ENCODE measurements around the gene THBS1.

Gene THBS1

DNA sequence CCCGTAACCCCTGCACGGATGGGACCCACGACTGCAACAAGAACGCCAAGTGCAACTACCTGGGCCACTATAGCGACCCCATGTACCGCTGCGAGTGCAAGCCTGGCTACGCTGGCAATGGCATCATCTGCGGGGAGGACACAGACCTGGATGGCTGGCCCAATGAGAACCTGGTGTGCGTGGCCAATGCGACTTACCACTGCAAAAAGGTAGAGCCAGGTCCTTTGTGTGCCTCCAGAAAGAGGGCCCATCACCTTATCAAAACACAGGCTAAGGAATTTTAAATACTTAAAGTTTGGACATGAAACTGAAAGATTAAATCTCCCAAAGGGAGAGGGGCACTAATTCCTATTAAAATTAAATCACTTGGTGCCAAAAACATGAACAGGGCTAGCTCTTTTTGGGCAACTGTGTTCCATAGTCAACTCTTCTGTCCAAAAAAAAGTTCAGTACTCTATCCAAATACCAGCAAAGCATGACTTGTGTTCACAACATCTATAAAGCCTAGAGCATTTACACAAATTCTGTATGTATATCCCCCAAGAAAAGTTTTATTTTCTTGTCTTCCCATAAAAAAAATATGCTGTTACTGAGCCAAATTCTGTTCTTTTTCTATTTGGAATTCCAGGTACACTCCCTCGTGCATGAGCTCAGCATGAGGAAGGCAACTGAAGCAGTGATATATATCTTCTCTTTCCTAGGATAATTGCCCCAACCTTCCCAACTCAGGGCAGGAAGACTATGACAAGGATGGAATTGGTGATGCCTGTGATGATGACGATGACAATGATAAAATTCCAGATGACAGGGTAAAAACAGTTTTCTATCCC is 9.2 kb downstream of the THBS1 start:
- DNase-seq = no peak

DNA sequence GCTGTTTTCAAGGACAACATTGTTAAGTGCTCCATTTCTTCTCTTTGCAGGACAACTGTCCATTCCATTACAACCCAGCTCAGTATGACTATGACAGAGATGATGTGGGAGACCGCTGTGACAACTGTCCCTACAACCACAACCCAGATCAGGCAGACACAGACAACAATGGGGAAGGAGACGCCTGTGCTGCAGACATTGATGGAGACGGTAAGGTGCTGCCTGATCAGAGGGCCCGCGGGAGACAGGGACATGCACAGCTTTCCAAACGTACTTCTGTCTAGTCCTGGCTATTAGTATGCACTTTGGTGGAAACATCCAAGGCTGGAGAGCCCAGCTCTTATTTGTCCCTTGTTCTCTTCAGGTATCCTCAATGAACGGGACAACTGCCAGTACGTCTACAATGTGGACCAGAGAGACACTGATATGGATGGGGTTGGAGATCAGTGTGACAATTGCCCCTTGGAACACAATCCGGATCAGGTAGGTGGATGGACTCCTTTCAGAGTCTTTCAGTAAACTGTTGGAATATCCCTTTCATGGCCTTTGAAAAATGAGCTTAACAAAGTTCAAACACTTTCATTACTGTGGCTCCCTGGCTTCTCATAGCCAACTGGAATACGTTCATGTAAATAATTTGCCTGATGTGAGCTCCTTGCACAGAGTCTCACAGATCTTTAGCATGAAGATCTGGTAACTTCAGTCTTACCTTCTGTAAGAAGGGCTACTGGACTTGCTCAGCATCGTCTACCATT is 10.4 kb downstream of the THBS1 start:
- DNase-seq = no peak

DNA sequence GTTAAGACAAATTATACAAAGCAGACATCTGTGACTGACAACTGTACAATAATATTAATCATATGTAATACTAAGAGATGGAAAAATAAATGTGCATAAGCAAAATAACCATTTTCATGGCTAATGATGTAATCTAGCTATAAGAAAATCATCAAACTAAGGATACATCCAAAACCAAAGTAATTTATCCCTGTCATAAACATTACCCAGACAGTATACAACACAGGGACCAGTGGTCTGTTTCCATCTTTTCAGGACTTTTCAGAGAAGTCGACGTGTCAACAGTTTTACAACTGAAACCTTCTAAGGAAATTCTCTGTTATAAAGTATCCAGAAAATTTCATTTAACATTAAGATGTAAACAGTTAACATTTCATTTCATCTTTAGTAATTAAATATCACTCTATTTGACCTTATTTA is 11.0 kb downstream of the THBS1 start:
- DNase-seq = no peak

DNA sequence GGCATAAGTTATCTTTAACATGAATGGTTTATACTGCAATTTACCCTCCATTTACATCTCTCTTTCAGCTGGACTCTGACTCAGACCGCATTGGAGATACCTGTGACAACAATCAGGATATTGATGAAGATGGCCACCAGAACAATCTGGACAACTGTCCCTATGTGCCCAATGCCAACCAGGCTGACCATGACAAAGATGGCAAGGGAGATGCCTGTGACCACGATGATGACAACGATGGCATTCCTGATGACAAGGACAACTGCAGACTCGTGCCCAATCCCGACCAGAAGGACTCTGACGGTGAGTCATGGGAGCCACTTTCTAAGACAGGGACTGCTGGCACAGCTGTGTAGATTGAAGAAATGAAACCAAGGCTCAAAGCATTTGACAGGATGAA is 11.6 kb downstream of the THBS1 start:
- DNase-seq = no peak

DNA sequence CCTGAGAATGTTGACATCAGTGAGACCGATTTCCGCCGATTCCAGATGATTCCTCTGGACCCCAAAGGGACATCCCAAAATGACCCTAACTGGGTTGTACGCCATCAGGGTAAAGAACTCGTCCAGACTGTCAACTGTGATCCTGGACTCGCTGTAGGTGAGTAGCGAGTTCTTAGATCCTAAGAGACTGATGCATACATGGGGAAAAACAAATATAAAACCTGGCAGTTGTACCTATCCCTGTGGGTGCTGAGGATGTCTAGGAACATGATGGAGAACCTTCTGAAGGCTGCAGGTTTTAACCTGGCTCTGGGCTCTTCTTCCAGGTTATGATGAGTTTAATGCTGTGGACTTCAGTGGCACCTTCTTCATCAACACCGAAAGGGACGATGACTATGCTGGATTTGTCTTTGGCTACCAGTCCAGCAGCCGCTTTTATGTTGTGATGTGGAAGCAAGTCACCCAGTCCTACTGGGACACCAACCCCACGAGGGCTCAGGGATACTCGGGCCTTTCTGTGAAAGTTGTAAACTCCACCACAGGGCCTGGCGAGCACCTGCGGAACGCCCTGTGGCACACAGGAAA is 12.3 kb downstream of the THBS1 start:
- no peak for DNase-seq

DNA sequence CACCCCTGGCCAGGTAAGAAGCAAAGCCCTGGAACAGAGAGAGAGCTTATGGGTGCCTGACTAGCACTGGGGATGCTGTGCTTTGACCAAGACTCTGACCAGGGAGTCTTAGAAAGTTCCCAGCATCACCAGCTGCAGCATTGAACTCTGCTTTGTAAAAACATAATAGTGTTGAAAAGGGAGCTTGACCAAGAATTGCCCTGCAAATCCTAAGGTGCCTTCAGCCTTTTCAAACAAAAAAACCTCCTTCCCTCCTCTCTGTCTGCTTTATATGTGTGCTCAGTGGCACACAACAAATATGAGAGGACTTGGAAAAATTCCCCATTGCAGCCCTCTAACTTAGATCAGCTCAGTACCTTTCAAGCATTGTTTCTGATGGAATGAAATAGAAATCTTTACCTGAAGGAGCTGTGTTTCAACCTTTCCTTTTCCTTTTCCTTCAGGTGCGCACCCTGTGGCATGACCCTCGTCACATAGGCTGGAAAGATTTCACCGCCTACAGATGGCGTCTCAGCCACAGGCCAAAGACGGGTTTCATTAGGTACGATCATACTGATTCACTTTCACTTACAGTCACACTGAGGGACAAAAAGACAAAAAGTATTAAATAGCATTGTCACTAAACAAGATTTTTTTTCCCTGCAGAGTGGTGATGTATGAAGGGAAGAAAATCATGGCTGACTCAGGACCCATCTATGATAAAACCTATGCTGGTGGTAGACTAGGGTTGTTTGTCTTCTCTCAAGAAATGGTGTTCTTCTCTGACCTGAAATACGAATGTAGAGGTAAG is 13.0 kb downstream of the THBS1 start:
- DNase-seq = no peak

DNA sequence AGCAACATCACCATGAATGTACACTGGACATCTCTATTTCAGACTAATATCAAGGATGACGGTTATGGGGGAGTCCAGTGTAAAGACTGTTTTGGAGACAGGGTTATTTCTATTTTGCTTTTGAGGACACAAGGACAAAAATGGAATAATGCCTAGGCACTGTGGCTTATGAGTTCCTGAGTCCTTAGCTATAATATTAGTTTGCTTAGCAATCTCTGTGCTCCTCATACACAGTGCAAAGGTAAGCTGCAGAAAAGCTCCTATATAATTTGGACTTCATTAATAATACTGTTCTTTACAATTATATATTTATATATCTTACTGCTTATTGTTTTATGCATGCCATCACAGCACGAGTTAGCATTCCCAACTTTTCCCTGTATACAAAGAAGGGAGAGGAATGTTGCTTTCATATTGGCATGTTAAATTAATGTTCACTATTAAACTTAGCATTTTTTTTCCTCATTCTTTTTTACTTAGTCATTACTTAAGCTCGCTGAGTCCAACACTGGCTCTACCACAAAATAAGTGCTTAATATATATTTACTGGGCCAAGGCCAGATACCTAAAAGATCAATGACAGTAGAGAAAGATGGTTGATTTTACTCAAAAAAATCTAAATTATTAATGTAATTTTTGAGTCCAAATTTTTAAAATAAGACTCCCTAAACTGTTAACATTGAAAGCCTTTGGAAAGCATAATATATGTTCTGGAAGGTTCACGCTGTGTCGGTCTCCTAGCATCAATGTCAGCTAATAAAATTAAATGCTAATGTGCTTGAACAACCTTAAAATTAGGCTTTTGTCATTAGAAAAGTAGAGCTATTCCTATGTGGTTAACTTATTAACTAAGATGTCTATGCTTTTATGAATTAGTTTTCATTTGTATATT is 13.8 kb downstream of the THBS1 start:
- DNase-seq = no peak

DNA sequence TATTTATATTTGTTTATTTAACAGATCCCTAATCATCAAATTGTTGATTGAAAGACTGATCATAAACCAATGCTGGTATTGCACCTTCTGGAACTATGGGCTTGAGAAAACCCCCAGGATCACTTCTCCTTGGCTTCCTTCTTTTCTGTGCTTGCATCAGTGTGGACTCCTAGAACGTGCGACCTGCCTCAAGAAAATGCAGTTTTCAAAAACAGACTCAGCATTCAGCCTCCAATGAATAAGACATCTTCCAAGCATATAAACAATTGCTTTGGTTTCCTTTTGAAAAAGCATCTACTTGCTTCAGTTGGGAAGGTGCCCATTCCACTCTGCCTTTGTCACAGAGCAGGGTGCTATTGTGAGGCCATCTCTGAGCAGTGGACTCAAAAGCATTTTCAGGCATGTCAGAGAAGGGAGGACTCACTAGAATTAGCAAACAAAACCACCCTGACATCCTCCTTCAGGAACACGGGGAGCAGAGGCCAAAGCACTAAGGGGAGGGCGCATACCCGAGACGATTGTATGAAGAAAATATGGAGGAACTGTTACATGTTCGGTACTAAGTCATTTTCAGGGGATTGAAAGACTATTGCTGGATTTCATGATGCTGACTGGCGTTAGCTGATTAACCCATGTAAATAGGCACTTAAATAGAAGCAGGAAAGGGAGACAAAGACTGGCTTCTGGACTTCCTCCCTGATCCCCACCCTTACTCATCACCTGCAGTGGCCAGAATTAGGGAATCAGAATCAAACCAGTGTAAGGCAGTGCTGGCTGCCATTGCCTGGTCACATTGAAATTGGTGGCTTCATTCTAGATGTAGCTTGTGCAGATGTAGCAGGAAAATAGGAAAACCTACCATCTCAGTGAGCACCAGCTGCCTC is 14.7 kb downstream of the THBS1 start:
- DNase-seq = no peak

DNA sequence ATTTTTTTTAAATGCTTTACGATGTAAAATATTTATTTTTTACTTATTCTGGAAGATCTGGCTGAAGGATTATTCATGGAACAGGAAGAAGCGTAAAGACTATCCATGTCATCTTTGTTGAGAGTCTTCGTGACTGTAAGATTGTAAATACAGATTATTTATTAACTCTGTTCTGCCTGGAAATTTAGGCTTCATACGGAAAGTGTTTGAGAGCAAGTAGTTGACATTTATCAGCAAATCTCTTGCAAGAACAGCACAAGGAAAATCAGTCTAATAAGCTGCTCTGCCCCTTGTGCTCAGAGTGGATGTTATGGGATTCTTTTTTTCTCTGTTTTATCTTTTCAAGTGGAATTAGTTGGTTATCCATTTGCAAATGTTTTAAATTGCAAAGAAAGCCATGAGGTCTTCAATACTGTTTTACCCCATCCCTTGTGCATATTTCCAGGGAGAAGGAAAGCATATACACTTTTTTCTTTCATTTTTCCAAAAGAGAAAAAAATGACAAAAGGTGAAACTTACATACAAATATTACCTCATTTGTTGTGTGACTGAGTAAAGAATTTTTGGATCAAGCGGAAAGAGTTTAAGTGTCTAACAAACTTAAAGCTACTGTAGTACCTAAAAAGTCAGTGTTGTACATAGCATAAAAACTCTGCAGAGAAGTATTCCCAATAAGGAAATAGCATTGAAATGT is 15.6 kb downstream of the THBS1 start:
- DNase-seq = no peak

DNA sequence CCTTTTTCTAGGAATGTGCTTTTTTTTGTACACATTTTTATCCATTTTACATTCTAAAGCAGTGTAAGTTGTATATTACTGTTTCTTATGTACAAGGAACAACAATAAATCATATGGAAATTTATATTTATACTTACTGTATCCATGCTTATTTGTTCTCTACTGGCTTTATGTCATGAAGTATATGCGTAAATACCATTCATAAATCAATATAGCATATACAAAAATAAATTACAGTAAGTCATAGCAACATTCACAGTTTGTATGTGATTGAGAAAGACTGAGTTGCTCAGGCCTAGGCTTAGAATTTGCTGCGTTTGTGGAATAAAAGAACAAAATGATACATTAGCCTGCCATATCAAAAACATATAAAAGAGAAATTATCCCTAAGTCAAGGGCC is 16.5 kb downstream of the THBS1 start:
- no peak for DNase-seq

DNA sequence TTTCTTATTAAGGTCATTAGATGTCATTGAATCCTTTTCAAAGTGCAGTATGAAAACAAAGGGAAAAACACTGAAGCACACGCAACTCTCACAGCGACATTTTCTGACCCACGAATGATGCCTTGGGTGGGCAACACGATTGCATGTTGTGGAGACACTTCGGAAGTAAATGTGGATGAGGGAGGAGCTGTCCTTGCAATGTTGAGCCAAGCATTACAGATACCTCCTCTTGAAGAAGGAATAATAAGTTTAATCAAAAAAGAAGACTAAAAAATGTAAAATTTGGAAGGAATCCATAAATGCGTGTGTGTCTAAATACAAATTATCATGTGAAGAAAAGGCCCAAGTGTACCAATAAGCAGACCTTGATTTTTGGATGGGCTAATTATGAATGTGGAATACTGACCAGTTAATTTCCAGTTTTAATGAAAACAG is 16.9 kb downstream of the THBS1 start:
- DNase-seq = no peak

DNA sequence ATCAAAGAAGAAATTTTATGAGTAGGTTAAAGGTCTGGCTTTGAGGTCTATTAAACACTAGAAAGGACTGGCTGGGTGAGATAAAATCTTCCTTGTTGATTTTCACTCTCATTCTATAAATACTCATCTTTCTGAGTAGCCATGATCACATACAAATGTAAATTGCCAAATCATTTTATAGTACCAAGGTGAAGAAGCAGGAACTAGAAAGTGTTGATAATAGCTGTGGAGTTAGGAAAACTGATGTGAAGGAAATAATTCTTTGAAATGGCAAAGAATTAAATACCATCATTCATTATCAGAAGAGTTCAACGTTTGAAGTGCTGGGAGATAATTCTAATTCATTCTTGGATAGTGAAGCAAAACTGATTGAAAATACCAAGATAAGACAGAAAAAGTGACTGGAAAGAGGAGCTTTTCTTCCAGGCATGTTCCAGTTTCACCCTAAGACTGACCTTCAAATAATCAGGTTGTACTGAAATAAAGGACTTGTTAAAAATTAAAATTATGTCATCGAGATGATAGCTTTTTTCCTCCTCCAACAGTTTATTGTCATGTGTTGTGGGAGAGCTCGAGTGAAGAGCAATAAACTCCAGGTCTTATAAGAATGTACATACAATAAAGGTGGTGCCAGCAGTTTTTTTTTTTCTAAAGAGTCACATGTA is 17.4 kb downstream of the THBS1 start:
- DNase-seq = no peak

DNA sequence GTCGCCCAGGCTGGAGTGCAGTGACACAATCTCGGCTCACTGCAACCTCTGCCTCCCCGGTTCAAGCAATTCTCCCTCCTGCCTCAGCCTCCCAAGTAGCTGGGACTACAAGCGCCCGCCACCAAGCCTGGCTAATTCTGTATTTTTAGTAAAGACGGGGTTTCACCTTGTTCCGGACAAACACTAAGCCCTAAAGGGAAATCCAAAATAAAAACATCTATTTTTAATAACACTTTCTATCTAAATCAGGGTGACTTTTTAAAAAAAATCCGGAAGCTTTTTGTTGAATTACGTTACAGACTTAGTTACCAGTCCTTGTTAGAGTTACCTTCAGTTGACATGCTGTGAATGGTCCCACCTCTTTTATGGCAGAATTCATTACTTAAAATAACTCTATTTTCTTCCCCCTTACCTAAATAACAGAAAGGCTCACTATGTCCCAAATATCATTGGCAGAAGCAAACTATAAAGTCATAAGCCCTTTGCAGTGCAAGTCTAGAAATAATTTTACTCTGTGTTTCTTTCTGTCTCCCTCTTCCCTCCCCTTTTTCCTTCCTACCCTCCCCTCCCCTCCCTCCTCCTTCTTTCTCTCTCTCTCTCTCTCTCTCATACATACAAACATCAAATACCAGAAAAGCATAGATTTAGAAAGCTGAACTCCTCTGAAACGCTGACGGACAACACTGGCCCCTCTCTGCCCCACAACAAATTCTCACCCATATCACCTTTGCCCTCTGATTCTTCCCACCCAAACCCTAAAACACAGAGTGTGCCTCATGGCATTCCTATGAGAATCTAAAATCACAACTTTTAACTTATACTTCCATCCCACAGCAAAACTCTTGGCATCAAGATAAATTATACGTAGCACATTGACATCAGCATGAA is 18.3 kb downstream of the THBS1 start:
- DNase-seq = no peak

DNA sequence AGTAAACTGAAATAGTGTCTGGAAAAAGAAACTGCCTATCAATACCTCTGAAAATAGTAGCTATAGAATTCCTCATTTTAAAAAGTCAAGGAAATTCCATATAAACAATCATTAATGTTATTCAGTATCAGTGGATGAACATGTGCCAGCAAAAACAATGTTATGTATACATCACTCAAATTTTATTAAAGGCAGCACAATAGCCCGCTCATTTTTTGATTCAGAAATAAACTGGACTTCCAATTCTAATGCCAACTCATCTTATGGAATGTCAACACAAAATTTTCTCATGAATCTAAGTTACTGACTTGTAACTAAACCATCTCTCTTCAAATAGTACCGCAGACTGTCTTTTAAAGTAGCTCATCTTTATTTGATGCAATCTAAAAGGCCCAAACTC is 19.0 kb downstream of the THBS1 start:
- no peak for DNase-seq

DNA sequence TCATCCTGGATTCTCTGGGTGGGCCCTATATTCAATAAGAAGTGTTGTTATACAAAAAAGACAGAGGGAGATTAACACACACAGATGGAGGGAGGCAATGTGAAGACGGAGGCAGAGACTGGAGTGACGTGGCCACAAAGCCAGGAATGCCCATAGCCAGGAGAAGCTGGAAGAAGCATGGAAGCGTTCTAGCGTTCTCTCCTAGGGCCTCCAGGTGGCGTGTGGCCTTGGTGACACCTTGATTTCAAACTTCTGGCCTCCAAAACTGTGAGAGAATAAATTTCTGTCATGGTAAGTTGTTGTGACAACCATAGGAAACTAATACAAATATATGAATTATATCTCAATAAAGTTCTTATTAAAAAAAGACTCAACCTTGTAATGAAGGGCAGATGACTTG is 21.3 kb downstream of the THBS1 start:
- no peak for DNase-seq

DNA sequence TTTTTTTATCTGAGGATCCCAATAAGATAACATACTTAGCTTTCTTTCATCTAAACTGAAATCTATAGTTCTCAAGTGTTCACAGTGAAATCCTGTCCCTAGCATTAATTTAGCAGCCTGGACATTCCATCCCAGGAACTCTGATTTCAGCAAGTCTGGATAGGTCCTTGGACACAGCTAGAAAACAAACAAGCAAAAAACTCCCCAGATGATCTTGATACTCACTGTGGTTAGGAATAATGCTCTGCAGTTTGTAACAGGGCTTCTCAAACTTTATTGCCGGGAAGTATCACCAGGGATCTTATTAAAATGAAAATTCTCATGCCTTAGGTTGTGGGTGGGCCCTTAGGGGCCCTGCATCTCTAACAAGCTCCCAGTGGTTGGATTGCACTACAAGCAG is 24.3 kb downstream of the THBS1 start:
- no peak for DNase-seq

DNA sequence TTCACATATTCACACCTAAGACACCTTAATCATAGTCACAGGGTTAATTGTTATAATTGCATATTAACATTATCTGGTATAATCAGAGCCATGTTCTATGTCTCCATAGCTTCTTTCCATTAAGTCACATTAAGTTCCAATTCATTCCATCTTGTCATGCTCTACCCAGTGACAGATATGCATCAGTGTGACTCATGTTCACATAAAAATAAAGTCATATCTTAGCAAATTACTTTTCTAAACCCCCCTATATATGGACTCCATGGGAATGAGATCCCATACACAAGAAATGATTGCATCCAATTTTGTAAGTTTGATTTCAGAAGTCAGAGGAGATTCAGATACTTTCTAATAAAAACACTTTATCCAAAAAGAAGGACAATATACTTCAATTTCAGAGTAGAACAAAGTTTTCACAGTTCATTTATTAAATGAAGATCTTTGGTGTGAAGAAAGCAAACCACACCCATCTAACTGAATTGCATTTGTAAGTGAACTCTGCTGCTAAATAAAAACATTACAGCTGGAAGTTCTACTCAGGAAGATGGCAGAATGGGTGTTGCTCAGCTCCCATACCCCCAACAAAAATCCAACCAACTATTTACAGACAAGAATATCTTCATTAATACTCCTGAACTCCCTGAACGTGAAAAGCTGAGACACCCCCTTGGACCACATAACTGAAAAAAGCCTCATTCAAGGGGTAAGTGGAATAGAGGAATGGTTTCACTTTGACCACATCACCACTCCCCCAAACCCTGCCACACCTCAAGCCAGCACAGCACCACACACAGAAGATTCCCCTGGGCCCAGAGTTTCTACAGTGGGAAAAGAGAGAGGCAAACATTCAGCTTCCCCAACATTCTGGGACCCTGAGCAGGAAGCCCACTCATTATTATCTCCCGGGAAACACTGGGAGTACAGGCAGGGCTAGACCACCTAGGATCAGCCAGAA is 27.6 kb downstream of the THBS1 start:
- DNase-seq = no peak

All from midbrain (tissue), 1 donor.